Fibroblast of lung (primary cell): ENCODE results near the gene IGF1. TPM values are rescaled to one million over a fixed set of nuclear protein-coding genes. Genes with fewer than 3 reads are reported as not detected.

ENCODE experiments used
- DNase-seq, 2 donors: peaks; one replicate each; pipeline versions ENCODE4 v3.0.0 to v3.0.0-alpha.2; 2010; ENCODE audit warnings: low read depth in 2 of 2
- H2AFZ ChIP-seq: 2 replicates; pipeline ENCODE4 v1.5.1; 2012; ENCODE audit warnings: low read length, control low read depth, inconsistent platforms
- H3K27ac ChIP-seq: 2 replicates; pipeline ENCODE4 v1.5.1; 2011; ENCODE audit warnings: low read length, control low read depth; ENCODE audit not compliant: insufficient read depth
- H3K27me3 ChIP-seq: 2 replicates; pipeline ENCODE4 v1.5.1; 2011; ENCODE audit warnings: mild to moderate bottlenecking, low read length; ENCODE audit not compliant: control insufficient read depth, insufficient read depth
- H3K36me3 ChIP-seq: 2 replicates; pipeline ENCODE4 v1.5.1; 2011; ENCODE audit warnings: low read length; ENCODE audit not compliant: control insufficient read depth, insufficient read depth
- H3K4me1 ChIP-seq: 2 replicates; pipeline ENCODE4 v1.5.1; 2011; ENCODE audit warnings: low read length; ENCODE audit not compliant: control insufficient read depth, insufficient read depth; ENCODE audit errors: extremely low read depth
- H3K4me2 ChIP-seq: 2 replicates; pipeline ENCODE4 v1.5.1; 2011; ENCODE audit warnings: low read length, control low read depth; ENCODE audit not compliant: insufficient read depth; ENCODE audit errors: extremely low read depth
- H3K4me3 ChIP-seq, 4 experiments: fragments of 200-600 bp in 1 of 4; sonication (generic) in 1 of 4; replicated peaks in 1 of 4; 2 replicates each; pipeline ENCODE4 v1.5.1; 2011 to 2016; ENCODE audit warnings: low read length in 4 of 4, low read depth in 3 of 4, mild to moderate bottlenecking in 3 of 4, control low read depth in 2 of 4, inconsistent platforms in 1 of 4, mixed read lengths in 1 of 4; ENCODE audit not compliant: insufficient read depth in 1 of 4; ENCODE audit errors: control extremely low read depth in 1 of 4
- H3K79me2 ChIP-seq: 2 replicates; pipeline ENCODE4 v1.5.1; 2012; ENCODE audit warnings: mild to moderate bottlenecking, low read length, inconsistent platforms; ENCODE audit not compliant: control insufficient read depth, insufficient read depth
- H3K9ac ChIP-seq: 2 replicates; pipeline ENCODE4 v1.5.1; 2011; ENCODE audit warnings: mild to moderate bottlenecking, low read length, control low read depth; ENCODE audit not compliant: insufficient read depth
- H3K9me3 ChIP-seq: 2 replicates; pipeline ENCODE4 v1.5.1; 2012; ENCODE audit warnings: low read depth, low read length; ENCODE audit not compliant: control insufficient read depth, insufficient read depth
- H4K20me1 ChIP-seq: 2 replicates; pipeline ENCODE4 v1.5.1; 2011; ENCODE audit warnings: low read length; ENCODE audit not compliant: control insufficient read depth, insufficient read depth; ENCODE audit errors: extremely low read depth
- EZH2 ChIP-seq: IDR thresholded peaks from 2 replicates; pipeline ENCODE4 v1.5.1; 2012; ENCODE audit warnings: low read length, control low read depth, mild to moderate bottlenecking; ENCODE audit errors: missing control alignments
- polyA plus RNA-seq, 2 donors: library from polyadenylated mRNA; depleted of rRNA in 1 of 2; stranded (reverse) in 1 of 2; unstranded in 1 of 2; fragments of >200 nt; gene quantifications; 2 replicates each; pipeline ENCODE4 v1.2.1, GENCODE V29; 2011 to 2012; ENCODE audit warnings: missing spikeins in 1 of 2
- total RNA-seq: library from RNA; depleted of rRNA; stranded (reverse); fragments of >200 nt; gene quantifications from 2 replicates; pipeline ENCODE4 v1.2.1, GENCODE V29; 2014
- TF ChIP-seq, protein P1 (sequence below), 2 donors: IDR thresholded peaks in 1 of 2; conservative IDR thresholded peaks in 1 of 2; 1 replicate in 1 of 2; 2 replicates in 1 of 2; pipeline ENCODE4 v1.5.1; 2011 to 2012; ENCODE audit warnings: low read length in 2 of 2, control low read depth in 1 of 2, inconsistent platforms in 1 of 2, low read depth in 1 of 2, mild to moderate bottlenecking in 1 of 2

Gene IGF1
- total and polyA plus RNA-seq, 2 donors (not counting 1 experiment from before 2014, with no cell fraction given): 0.05 to 0.83 TPM

GRCh38 chr12:102510463-102510862, 30.1 kb upstream of the IGF1 start:
- H3K27ac ChIP-seq: no peak overlapping the region
- no peaks in the 10 kb centered on the region for H3K36me3 ChIP-seq
- no peak for TF ChIP-seq EZH2
- TF ChIP-seq, protein P1, sequence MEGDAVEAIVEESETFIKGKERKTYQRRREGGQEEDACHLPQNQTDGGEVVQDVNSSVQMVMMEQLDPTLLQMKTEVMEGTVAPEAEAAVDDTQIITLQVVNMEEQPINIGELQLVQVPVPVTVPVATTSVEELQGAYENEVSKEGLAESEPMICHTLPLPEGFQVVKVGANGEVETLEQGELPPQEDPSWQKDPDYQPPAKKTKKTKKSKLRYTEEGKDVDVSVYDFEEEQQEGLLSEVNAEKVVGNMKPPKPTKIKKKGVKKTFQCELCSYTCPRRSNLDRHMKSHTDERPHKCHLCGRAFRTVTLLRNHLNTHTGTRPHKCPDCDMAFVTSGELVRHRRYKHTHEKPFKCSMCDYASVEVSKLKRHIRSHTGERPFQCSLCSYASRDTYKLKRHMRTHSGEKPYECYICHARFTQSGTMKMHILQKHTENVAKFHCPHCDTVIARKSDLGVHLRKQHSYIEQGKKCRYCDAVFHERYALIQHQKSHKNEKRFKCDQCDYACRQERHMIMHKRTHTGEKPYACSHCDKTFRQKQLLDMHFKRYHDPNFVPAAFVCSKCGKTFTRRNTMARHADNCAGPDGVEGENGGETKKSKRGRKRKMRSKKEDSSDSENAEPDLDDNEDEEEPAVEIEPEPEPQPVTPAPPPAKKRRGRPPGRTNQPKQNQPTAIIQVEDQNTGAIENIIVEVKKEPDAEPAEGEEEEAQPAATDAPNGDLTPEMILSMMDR (conservative IDR thresholded peaks at IDR 0.05 in 1 of 2, IDR thresholded peaks at IDR 0.05 in 1 of 2; ENCODE audit: low read depth in 1 of 2, low read length in 2 of 2): no peak
- H3K9me3 ChIP-seq: no peaks in the 10 kb centered on the region
- H3K9ac ChIP-seq: no peak overlapping the region
- H2AFZ ChIP-seq: no peak overlapping the region
- no peaks in the 10 kb centered on the region for H3K4me1 ChIP-seq
- no peaks in the 10 kb centered on the region for H4K20me1 ChIP-seq
- no peak for DNase-seq
- H3K79me2 ChIP-seq: no peaks in the 10 kb centered on the region
- H3K27me3 ChIP-seq: no peaks in the 10 kb centered on the region
- no peak overlapping the region for H3K4me3 ChIP-seq
- no peak overlapping the region for H3K4me2 ChIP-seq

GRCh38 chr12:102510031-102510430, 29.7 kb upstream of the IGF1 start:
- no peak for DNase-seq
- no peaks in the 10 kb centered on the region for H3K9me3 ChIP-seq
- H3K4me2 ChIP-seq: no peak overlapping the region
- no peak for TF ChIP-seq EZH2
- H3K4me1 ChIP-seq: no peaks in the 10 kb centered on the region
- no peak overlapping the region for H3K9ac ChIP-seq
- no peak overlapping the region for H3K4me3 ChIP-seq
- H3K27me3 ChIP-seq: no peaks in the 10 kb centered on the region
- no peak overlapping the region for H3K27ac ChIP-seq
- no peaks in the 10 kb centered on the region for H4K20me1 ChIP-seq
- no peak overlapping the region for H2AFZ ChIP-seq
- no peaks in the 10 kb centered on the region for H3K36me3 ChIP-seq
- no peaks in the 10 kb centered on the region for H3K79me2 ChIP-seq

DNA sequence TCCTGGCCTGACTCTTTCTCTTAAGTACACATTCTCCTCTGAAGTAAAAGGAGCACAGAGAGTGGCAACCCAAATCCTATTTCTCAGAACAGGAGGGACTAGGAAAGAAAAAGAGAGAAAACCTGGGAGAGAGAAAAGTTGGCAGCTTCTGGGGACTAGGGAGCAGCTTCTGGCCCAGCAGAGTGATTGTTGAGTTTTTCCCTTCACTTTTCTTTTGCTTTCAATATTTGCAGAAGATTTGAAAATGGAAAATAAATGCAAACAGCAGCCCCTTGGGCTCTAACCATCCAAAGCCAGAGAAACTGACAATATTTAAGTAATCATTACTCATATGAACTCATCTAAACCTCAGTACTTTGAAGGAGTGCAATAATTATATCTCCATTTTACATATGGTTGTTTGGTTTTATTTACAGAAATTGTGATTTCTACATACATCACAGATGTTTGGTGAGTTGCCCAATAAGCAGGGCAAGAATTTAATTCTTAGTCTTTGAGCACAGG, 28.8 kb upstream of the IGF1 start:
- Histone ChIP-seq H3K4me3 (no peak overlapping the region), H3K27me3 (no peaks in the 10 kb centered on the region)

More for the DNA sequence above, 28.8 kb upstream of the IGF1 start:
- Histone ChIP-seq H3K4me2 (no peak overlapping the region), H3K4me1 (no peaks in the 10 kb centered on the region), H3K9me3 (no peaks in the 10 kb centered on the region), H3K9ac (no peak overlapping the region), H3K79me2 (no peaks in the 10 kb centered on the region), H4K20me1 (no peaks in the 10 kb centered on the region), H2AFZ (no peak overlapping the region), H3K36me3 (no peaks in the 10 kb centered on the region), H3K27ac (no peak overlapping the region)
- no peak for DNase-seq
- no peak for TF ChIP-seq EZH2
- TF ChIP-seq, protein P1 (conservative IDR thresholded peaks at IDR 0.05 in 1 of 2, IDR thresholded peaks at IDR 0.05 in 1 of 2; ENCODE audit: low read depth in 1 of 2, low read length in 2 of 2): no peak
